CD4-positive, alpha-beta T cell (primary cell): Measurements from ENCODE around the gene CNTNAP3. TPM values are rescaled to one million over a fixed set of nuclear protein-coding genes. Genes with fewer than 3 reads are reported as not detected.
"Not testable (repeated sequence)": the region's sequence is repeated elsewhere in the genome, so short reads cannot be mapped to it uniquely, and the experiment has no call there.

Source experiments
- ATAC-seq: fragments of 200-7000 bp; cut with Tn5 transposase; one replicate; pipeline ENCODE4 v1.10.0; 2022; ENCODE audit warnings: mild to moderate bottlenecking; ENCODE audit not compliant: poor library complexity
- CTCF ChIA-PET: fragments of 350-600 bp; sonication (Branson Sonifier 250); formaldehyde crosslinking; loops from one replicate; lab custom pipeline; 2021; ENCODE audit warnings: antibody characterized with exemption, inconsistent platforms; lab: Charles Lee
- POLR2A ChIA-PET: fragments of 350-600 bp; sonication (Branson Sonifier 250); formaldehyde crosslinking; loops from one replicate; lab custom pipeline; 2021; ENCODE audit warnings: antibody characterized with exemption, inconsistent platforms; lab: Charles Lee
- DNase-seq, 14 experiments: peaks; one replicate each; pipeline ENCODE4 v3.0.0-alpha.2; 2013 to 2020; ENCODE audit warnings: mixed read lengths in 2 of 14
- H3K27ac ChIP-seq, 2 donors: one replicate each; pipeline versions ENCODE4 v1.5.1 to v1.7.0; 2013; ENCODE audit warnings: low read length in 2 of 2, low read depth in 1 of 2, mild to moderate bottlenecking in 1 of 2
- H3K27me3 ChIP-seq, 2 experiments: 1 replicate in 1 of 2; 2 replicates in 1 of 2; pipeline versions ENCODE4 v1.6.1 to v1.7.0; 2013; ENCODE audit warnings: low read length in 2 of 2, control low read depth in 1 of 2, mild to moderate bottlenecking in 1 of 2, moderate library complexity in 1 of 2; ENCODE audit not compliant: insufficient read depth in 2 of 2, control insufficient read depth in 1 of 2
- H3K36me3 ChIP-seq: one replicate; pipeline ENCODE4 v1.6.1; 2013; ENCODE audit warnings: low read length, control low read depth; ENCODE audit not compliant: insufficient read depth
- H3K4me1 ChIP-seq: one replicate; pipeline ENCODE4 v1.6.1; 2013; ENCODE audit warnings: low read length, control low read depth; ENCODE audit not compliant: insufficient read depth
- H3K4me3 ChIP-seq: one replicate; pipeline ENCODE4 v1.5.1; 2013; ENCODE audit warnings: mild to moderate bottlenecking, low read length, moderate library complexity
- H3K9me3 ChIP-seq, 2 experiments: 1 replicate in 1 of 2; 2 replicates in 1 of 2; pipeline versions ENCODE4 v1.6.1 to v1.7.0; 2013; ENCODE audit warnings: low read length in 2 of 2, mild to moderate bottlenecking in 2 of 2, control low read depth in 1 of 2, moderate library complexity in 1 of 2; ENCODE audit not compliant: control insufficient read depth in 1 of 2, insufficient read depth in 1 of 2
- H3K27ac Mint-ChIP-seq: one replicate; pipeline ENCODE4 v1.8.0; 2020; ENCODE audit warnings: mixed read lengths
- H3K27me3 Mint-ChIP-seq: one replicate; pipeline ENCODE4 v1.8.0; 2021; ENCODE audit warnings: mixed read lengths
- H3K36me3 Mint-ChIP-seq: one replicate; pipeline ENCODE4 v1.8.0; 2021; ENCODE audit warnings: low read depth, mixed read lengths
- H3K4me1 Mint-ChIP-seq: one replicate; pipeline ENCODE4 v1.8.0; 2021; ENCODE audit warnings: low read depth, mixed read lengths
- H3K4me3 Mint-ChIP-seq: one replicate; pipeline ENCODE4 v1.8.0; 2020; ENCODE audit warnings: mild to moderate bottlenecking, mixed read lengths
- H3K9me3 Mint-ChIP-seq: one replicate; pipeline ENCODE4 v1.8.0; 2020; ENCODE audit warnings: mixed read lengths
- CTCF ChIP-seq: fragments of 200-600 bp; IDR thresholded peaks from one replicate; pipeline ENCODE4 v1.8.0; 2022; ENCODE audit warnings: antibody characterized with exemption, mild to moderate bottlenecking
- intact Hi-C, 2 experiments: fragments of 100-400 bp; cut with DNase I in 1 of 2; cut with micrococcal nuclease in 1 of 2; formaldehyde crosslinking; loops; one replicate each; pipeline versions ENCODE4 v1.15.1 to v1.9.0; 2023 to 2025; cut with DNase I, micrococcal nuclease
- total RNA-seq, 174 experiments: library from RNA in 2 of 174; stranded (reverse) in 2 of 174; gene quantifications; one replicate each; pipeline ENCODE4 v1.2.3 and lab custom pipeline; 2021 to 2026

CNTNAP3 gene
- total RNA-seq, 2 experiments from 2014 or later: not detected

- H3K9me3 Mint-ChIP-seq, POLR2A ChIA-PET, ATAC-seq, H3K27ac Mint-ChIP-seq, H3K36me3 ChIP-seq, CTCF ChIA-PET, H3K4me3 ChIP-seq, H3K4me1 ChIP-seq, H3K27me3 Mint-ChIP-seq, intact Hi-C loops, H3K9me3 ChIP-seq, H3K27ac ChIP-seq, H3K27me3 ChIP-seq, H3K36me3 Mint-ChIP-seq, DNase-seq, H3K4me3 Mint-ChIP-seq, H3K4me1 Mint-ChIP-seq: not testable (repeated sequence)
Observed at GRCh38 chr9:39111746-39112145, 176.2 kb downstream of the CNTNAP3 start.

GRCh38 chr9:39108145-39108544 is 179.8 kb downstream of the CNTNAP3 start:
- H3K4me3 Mint-ChIP-seq: no peak overlapping the region
- H3K4me1 Mint-ChIP-seq: no peaks in the 10 kb centered on the region
- Histone ChIP-seq H3K27me3 (no peaks in the 10 kb centered on the region), H3K9me3 (no peaks in the 10 kb centered on the region), H3K27ac (no peak overlapping the region), H3K4me1 (no peaks in the 10 kb centered on the region), H3K36me3 (no peaks in the 10 kb centered on the region), H3K4me3 (no peak overlapping the region)
- H3K36me3 Mint-ChIP-seq: no peaks in the 10 kb centered on the region
- ChIA-PET POLR2A (no interaction called here), CTCF (no interaction called here)
- ATAC-seq (no peak), DNase-seq (no peak)
- H3K27ac Mint-ChIP-seq: no peak overlapping the region
- no peaks in the 10 kb centered on the region for H3K27me3 Mint-ChIP-seq
- H3K9me3 Mint-ChIP-seq: peaks cover 1% of the 10 kb centered on the region
- intact Hi-C loops: no loop called here
- TF ChIP-seq CTCF: no peak

GRCh38 chr9:39097208-39097607 is 190.8 kb downstream of the CNTNAP3 start:
- H3K36me3 Mint-ChIP-seq, POLR2A ChIA-PET, H3K27me3 ChIP-seq, H3K4me1 ChIP-seq, ATAC-seq, H3K4me1 Mint-ChIP-seq, intact Hi-C loops, H3K27ac Mint-ChIP-seq, CTCF ChIA-PET, H3K27me3 Mint-ChIP-seq, DNase-seq, H3K9me3 ChIP-seq, H3K4me3 ChIP-seq, H3K36me3 ChIP-seq, H3K4me3 Mint-ChIP-seq, H3K9me3 Mint-ChIP-seq, H3K27ac ChIP-seq: not testable (repeated sequence)

GRCh38 chr9:39085311-39085710 is 202.7 kb downstream of the CNTNAP3 start:
- CTCF ChIA-PET, H3K27me3 ChIP-seq, ATAC-seq, DNase-seq, H3K36me3 ChIP-seq, H3K27ac Mint-ChIP-seq, H3K4me1 Mint-ChIP-seq, H3K27me3 Mint-ChIP-seq, intact Hi-C loops, H3K9me3 ChIP-seq, H3K4me1 ChIP-seq, H3K4me3 ChIP-seq, H3K9me3 Mint-ChIP-seq, H3K27ac ChIP-seq, H3K4me3 Mint-ChIP-seq, H3K36me3 Mint-ChIP-seq, POLR2A ChIA-PET: not testable (repeated sequence)

GRCh38 chr9:39082574-39082973 is 205.4 kb downstream of the CNTNAP3 start:
- intact Hi-C loops, H3K4me3 ChIP-seq, H3K9me3 Mint-ChIP-seq, H3K9me3 ChIP-seq, POLR2A ChIA-PET, H3K27me3 Mint-ChIP-seq, H3K36me3 ChIP-seq, H3K27ac ChIP-seq, H3K27me3 ChIP-seq, H3K27ac Mint-ChIP-seq, CTCF ChIA-PET, H3K4me1 ChIP-seq, H3K4me3 Mint-ChIP-seq, H3K4me1 Mint-ChIP-seq, ATAC-seq, H3K36me3 Mint-ChIP-seq: not testable (repeated sequence)
- peak in 1 of 14 experiments; percentile 5 for DNase-seq

- ATAC-seq, H3K27me3 Mint-ChIP-seq, H3K36me3 Mint-ChIP-seq, CTCF ChIA-PET, H3K9me3 ChIP-seq, H3K4me3 ChIP-seq, H3K4me3 Mint-ChIP-seq, H3K27ac Mint-ChIP-seq, H3K9me3 Mint-ChIP-seq, H3K4me1 Mint-ChIP-seq, DNase-seq, H3K36me3 ChIP-seq, POLR2A ChIA-PET, H3K4me1 ChIP-seq, H3K27me3 ChIP-seq, H3K27ac ChIP-seq, intact Hi-C loops: not testable (repeated sequence)
Observed at GRCh38 chr9:39080081-39080480, 207.9 kb downstream of the CNTNAP3 start.
